Fibroblast of mammary gland (primary cell): ENCODE data around the gene DNPEP.

Experiments
- DNase-seq: peaks from one replicate; pipeline ENCODE4 v3.0.0-alpha.2; 2010; ENCODE audit warnings: low read depth
- H3K4me3 ChIP-seq: 2 replicates; pipeline ENCODE4 v1.5.1; 2011; ENCODE audit warnings: low read depth, mild to moderate bottlenecking, low read length, moderate library complexity; ENCODE audit not compliant: control insufficient read depth
- TF ChIP-seq, protein P1 (sequence below): conservative IDR thresholded peaks from 2 replicates; pipeline ENCODE4 v1.5.1; 2011; ENCODE audit warnings: low read depth, low read length, inconsistent platforms; ENCODE audit not compliant: control insufficient read depth, insufficient read depth

Gene DNPEP

DNA sequence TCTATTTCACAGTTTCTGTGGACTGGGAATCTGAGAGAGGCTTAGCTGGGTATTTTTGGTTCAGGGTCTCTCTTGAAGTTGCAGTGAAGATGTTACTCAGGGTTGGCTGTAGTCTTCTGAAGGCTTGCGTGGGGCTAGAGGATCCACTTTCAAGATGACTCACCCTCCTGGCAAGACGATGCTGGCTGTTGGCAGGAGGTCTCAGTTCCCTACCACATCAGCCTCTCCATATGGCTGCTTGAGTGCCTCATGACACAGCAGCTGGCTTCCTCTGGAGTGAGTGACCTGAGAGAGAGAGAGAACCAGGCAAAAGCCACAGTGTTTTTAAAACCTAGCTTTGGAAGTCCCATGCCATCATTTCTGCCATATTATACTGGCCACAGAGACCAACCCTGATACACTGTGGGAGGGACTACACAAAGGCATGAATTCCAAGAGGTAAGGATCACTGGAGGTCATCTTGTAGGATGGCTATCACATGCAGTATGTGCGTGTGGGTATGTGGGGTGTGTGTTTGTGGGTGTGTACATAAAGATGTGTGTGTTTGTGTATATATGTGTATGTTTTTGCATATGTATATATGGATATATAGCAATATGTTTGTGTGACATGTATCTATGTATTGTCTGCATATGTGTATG, 25.1 kb downstream of the DNPEP start:
- TF ChIP-seq, protein P1, sequence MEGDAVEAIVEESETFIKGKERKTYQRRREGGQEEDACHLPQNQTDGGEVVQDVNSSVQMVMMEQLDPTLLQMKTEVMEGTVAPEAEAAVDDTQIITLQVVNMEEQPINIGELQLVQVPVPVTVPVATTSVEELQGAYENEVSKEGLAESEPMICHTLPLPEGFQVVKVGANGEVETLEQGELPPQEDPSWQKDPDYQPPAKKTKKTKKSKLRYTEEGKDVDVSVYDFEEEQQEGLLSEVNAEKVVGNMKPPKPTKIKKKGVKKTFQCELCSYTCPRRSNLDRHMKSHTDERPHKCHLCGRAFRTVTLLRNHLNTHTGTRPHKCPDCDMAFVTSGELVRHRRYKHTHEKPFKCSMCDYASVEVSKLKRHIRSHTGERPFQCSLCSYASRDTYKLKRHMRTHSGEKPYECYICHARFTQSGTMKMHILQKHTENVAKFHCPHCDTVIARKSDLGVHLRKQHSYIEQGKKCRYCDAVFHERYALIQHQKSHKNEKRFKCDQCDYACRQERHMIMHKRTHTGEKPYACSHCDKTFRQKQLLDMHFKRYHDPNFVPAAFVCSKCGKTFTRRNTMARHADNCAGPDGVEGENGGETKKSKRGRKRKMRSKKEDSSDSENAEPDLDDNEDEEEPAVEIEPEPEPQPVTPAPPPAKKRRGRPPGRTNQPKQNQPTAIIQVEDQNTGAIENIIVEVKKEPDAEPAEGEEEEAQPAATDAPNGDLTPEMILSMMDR = no peak
- peak; percentile 98 for DNase-seq
- H3K4me3 ChIP-seq = no peak overlapping the region

DNA sequence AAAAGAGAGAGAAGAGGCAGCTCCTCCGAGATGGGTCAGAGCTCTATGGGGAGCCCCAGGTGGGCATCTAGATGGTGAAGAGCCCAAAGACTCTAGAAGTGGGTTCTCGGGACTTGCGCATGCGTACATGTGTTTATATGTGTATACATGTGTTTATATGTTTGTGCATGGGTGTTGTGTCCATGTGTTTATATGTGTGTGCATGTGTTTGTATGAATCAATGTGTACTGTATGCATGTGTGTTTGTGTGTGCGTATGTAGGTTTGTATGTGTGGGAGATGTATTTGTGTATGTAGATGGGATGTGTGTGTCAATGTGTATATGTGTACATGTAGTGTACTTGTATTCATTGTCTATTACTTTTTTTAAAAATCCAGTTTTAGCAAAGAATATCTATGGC, 25.6 kb downstream of the DNPEP start:
- peak; percentile 2 for DNase-seq
- H3K4me3 ChIP-seq = no peak overlapping the region
- TF ChIP-seq, protein P1 = no peak

DNA sequence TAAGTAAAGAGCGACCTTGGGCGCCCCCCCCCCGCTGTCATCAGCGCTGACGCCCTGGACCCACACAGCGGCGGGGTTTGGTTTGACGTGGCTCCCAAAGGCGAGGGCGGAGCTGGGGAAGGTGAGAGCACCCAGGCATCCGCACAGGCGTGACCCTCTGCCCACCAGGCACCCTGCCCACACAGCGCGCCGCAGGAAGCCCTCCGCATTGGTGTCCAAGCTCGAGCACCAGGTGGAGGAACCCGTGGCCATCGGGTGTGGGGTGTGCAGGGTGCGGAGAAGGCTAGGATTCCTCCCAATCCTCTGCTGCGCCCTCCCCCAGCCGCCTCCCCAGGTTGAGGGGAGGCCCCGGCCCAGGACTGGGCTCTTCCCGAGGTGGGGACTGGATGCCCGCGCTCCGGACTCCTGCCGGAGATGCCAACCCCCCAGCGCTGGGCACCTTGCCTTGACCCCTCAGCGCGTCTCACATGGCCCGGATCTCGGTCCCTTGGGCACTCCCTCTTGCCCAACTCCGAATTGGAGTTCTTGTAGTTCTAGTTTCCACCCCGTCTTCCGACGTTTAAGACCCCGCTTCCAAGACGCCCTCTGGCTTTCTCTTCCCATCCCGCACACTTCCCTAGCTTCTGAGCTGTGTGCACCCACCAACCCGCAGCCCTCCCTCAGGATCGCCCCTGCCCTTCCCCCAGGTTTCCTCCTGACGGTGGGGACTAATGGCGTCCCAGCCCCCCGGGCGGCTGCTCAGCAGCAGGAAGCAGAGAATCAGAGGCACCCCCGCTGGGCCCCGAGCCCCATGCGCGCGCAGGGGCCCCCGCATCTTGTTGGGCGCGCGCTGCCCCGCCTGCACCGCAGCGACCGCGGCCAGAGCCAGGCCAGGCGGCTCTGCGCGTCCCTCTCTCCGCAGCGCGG, 29.3 kb downstream of the DNPEP start:
- no peak for DNase-seq
- TF ChIP-seq, protein P1 = no peak
- no peak overlapping the region for H3K4me3 ChIP-seq

DNA sequence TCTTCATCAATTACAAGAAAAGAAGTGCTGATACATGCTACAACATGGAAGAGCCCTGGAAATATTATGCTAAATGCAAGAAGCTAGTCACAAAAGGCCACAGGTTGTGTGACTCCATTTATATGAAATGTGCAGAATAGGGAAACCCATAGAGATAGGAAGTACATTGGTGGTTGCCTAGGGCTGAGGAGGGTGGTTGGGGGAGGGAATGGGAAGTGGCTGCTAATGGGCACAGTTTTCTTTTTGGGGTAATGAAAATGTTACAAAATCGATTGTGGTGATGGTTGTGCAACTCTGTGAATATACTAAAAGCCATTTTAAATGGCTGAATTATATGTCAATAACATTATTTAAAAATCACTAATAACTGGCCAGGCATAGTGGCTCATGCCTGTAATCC, 30.9 kb downstream of the DNPEP start:
- DNase-seq = no peak
- TF ChIP-seq, protein P1 = no peak
- no peak overlapping the region for H3K4me3 ChIP-seq

DNA sequence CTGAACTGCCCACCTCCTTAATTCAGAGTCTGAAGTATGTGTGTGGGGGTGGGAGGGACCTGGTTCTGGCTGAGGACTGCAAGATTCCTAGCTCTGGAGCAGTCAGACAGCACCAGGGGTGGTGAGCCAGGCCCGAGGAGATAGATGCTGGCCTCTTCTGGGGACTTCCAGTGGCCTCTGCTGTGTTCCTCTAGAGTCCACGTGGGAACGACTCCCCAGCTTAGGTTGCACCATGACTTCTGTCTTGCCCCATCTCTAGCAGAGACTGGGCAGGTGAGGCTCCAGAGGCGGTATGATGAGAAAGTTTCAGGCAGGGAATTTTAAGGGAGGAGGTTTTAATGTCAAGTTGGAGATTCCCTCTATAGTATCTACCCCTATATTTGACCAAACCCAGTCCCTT, 33.1 kb downstream of the DNPEP start:
- TF ChIP-seq, protein P1 = no peak

DNA sequence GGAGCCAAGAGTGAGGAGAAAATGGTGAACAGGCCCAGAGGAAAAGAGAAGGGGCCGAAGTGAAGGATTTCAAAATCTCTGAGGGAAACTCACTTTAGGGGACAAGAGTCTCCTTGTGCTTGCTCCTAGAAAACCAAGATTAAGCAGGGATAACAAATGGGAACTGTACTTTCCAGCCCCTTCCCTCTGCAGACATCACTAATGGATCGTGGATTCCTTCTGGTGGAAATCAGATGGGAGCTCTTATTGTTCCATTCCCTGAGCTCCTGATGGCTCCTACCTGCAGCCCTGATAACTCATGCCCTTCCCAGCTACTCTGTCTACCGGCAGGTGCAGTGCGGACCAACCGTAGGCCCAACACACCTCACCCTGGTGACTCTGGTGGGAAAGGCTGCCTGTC, 34.6 kb downstream of the DNPEP start:
- no peak for DNase-seq
- TF ChIP-seq, protein P1 = no peak
- no peak overlapping the region for H3K4me3 ChIP-seq

More for the DNA sequence above, 33.1 kb downstream of the DNPEP start:
- H3K4me3 ChIP-seq = no peak overlapping the region
- DNase-seq = no peak
